Fibroblast of villous mesenchyme (primary cell): ENCODE data around the gene SCN1A. TPM values are rescaled to one million over a fixed set of nuclear protein-coding genes. Genes with fewer than 3 reads are reported as not detected.
"Not testable (repeated sequence)": the region's sequence is repeated elsewhere in the genome, so short reads cannot be mapped to it uniquely, and the experiment has no call there.

Source experiments
- DNase-seq: peaks from one replicate; pipeline ENCODE4 v3.0.0-alpha.2; 2010; ENCODE audit warnings: low read depth
- H3K4me3 ChIP-seq: 2 replicates; pipeline ENCODE4 v1.5.1; 2011; ENCODE audit warnings: low read depth, mild to moderate bottlenecking, low read length
- CTCF ChIP-seq: IDR thresholded peaks from 2 replicates; pipeline ENCODE4 v1.5.1; 2012; ENCODE audit warnings: low read depth, mild to moderate bottlenecking, low read length; ENCODE audit not compliant: insufficient read depth
- total RNA-seq: library from RNA; depleted of rRNA; stranded (reverse); fragments of >200 nt; gene quantifications from 2 replicates; pipeline ENCODE4 v1.2.3, GENCODE V29; 2012

The SCN1A gene
- total RNA-seq, 1 donor: not detected

DNA sequence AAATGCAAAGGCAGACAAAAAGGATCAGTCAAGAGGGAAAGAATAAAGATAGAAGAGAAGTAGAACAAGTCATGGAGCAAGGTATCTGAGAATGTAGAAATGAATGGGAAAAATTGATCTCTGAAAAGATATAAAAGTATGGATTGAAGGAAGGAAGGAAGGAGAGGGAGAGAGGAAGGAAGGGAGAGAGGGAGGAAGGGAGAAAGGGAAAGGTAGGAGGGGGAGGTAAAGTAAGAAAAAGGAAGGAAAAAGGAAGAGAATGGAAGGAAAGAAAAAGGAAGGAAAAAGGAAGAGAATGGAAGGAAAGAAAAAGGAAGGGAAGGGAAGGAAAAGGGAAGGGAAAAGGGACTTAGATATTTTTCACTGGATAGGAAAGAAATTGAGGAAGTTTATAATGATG is 142.7 kb downstream of the SCN1A start:
- TF ChIP-seq CTCF: no peak
- no peak overlapping the region for H3K4me3 ChIP-seq
- DNase-seq: no peak

DNA sequence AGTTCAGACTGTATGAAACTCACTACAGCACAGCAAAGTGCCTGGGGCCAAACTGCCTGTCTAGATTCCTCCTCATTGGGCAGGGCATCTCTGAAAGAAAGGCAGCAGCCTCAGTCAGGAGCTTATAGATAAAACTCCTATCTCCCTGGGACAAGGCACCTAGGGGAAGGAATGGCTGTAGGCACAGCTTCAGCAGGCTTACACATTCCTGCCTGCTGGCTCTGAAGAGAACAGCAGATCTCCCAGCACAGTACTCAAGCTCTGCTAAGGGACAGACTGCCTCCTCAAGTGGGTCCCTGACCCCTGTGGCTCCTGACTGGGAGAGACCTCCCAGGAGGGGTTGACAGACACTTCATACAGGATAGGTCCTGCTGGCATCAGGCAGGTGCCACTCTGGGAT is 155.7 kb downstream of the SCN1A start:
- H3K4me3 ChIP-seq, DNase-seq: not testable (repeated sequence)

- no peak overlapping the region for H3K4me3 ChIP-seq
- DNase-seq: no peak
- TF ChIP-seq CTCF: no peak
These were observed 157.2 kb downstream of the SCN1A start for GRCh38 chr2:165970663-165971062.

DNA sequence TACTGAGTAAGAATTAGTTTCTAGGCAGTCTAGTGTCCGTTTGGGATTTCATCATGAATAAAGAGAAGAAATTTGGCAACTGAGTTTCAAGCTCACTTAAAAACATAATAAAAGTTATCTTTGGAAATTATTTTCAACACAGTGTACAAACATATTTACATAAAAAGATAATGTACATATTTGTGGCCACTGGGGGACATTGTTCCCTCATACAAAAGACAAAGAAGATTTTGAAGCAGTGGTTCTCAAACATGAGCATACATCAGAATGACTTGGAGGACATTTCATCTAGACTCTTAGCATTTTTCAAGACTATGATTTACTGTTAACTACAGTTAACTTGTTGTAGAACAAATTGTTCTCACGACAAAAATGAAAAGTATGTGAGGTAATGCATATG is 158.6 kb downstream of the SCN1A start:
- DNase-seq: no peak
- TF ChIP-seq CTCF: no peak
- no peak overlapping the region for H3K4me3 ChIP-seq

DNA sequence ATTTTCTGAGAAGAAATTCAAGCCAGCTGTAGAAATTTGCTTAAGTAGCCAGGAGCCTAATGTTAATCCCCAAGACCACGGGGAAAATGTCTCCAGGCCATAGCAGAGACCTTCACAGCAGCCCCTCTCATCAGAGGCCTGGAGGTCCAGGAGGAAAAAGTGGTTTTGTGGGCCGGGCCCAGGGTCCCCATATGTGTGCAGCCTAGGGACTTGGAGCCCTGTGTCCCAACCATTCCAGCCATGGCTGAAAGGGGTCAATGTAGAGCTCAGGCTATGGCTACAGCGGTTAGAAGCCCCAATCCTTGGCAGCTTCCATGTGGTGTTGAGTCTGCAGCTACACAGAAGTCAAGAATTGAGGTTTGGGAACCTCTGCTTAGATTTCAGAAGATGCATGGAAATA is 160.1 kb downstream of the SCN1A start:
- H3K4me3 ChIP-seq: no peak overlapping the region
- no peak for TF ChIP-seq CTCF
- DNase-seq: no peak

DNA sequence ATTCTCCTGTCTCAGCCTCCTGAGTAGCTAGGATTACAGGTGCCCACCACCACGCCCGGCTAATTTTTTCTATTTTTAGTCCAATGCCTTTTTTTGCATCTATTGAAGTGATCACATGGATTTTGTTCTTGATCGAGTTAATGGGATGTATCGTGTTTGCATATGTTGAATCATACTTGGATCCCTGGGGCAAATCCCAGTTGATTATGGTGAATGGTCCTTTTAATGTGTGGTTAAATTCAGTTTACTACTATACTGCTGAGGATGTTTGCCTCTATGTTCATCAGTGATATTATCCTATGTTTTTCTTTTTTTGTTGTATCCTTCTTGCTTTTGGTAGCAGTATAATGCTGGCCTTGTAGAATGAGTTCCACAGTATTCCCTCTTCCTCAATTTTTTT is 166.0 kb downstream of the SCN1A start:
- DNase-seq: no peak
- no peak overlapping the region for H3K4me3 ChIP-seq
- no peak for TF ChIP-seq CTCF

GRCh38 chr2:165959371-165959770 is 168.4 kb downstream of the SCN1A start:
- DNase-seq: no peak
- no peak for TF ChIP-seq CTCF
- no peak overlapping the region for H3K4me3 ChIP-seq
